ENCODE results near the gene NOL9. TPM values are rescaled to one million over a fixed set of nuclear protein-coding genes. Genes with fewer than 3 reads are reported as not detected.

Gene NOL9
- total and polyA plus RNA-seq, 2 donors (not counting 3 experiments of a cell fraction or from before 2014, with no cell fraction given): 14.1 to 42.9 TPM

- no peak overlapping the region for H2AFZ ChIP-seq (ENCODE audit: low read depth, low read length)
- no peaks in the 10 kb centered on the region for H3K9me3 ChIP-seq (replicated peaks; ENCODE audit: control insufficient read depth, insufficient read depth, low read length)
- POLR2A ChIA-PET: no interaction called here
- no peaks in the 10 kb centered on the region for H3K4me1 ChIP-seq (ENCODE audit: control insufficient read depth, extremely low read depth, insufficient read depth, low read length)
- no peaks in the 10 kb centered on the region for H3K27me3 ChIP-seq (ENCODE audit: control insufficient read depth in 2 of 2, insufficient read depth in 2 of 2, low read length in 2 of 2)
- TF ChIP-seq POLR2A (IDR thresholded peaks at IDR 0.05; ENCODE audit: low read depth, low read length) (peak; percentile 4), FOS (IDR thresholded peaks at IDR 0.05; ENCODE audit: borderline replicate concordance, insufficient read depth, low read length) (no peak), EZH2 (IDR thresholded peaks at IDR 0.05; ENCODE audit: borderline replicate concordance, low read depth, low read length, severe bottlenecking) (no peak), CTCF (IDR thresholded peaks at IDR 0.05; ENCODE audit: extremely low read depth in 1 of 2, insufficient read depth in 1 of 2, low read depth in 1 of 2, low read length in 2 of 2) (no peak), GATA2 (IDR thresholded peaks at IDR 0.05; ENCODE audit: insufficient read depth, insufficient read length, low read depth, low read length) (no peak), MYC (IDR thresholded peaks at IDR 0.05; ENCODE audit: low read depth, low read length) (no peak), JUN (IDR thresholded peaks at IDR 0.05; ENCODE audit: borderline replicate concordance, insufficient read depth, insufficient read length, low read depth) (no peak)
- TF ChIP-seq, protein P1, sequence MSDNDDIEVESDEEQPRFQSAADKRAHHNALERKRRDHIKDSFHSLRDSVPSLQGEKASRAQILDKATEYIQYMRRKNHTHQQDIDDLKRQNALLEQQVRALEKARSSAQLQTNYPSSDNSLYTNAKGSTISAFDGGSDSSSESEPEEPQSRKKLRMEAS (IDR thresholded peaks at IDR 0.05; ENCODE audit: insufficient read depth, insufficient read length): no peak
- H3K79me2 ChIP-seq (ENCODE audit: control insufficient read depth, insufficient read depth, low read length): peaks cover 16% of the 10 kb centered on the region
- intact Hi-C loops (cut with micrococcal nuclease): no loop called here
- TSS peak; percentile 1 for BruUV-seq (replicated peaks)
- peaks cover 4 to 48% of the 10 kb centered on the region in 2 experiments for H3K36me3 ChIP-seq (ENCODE audit: control insufficient read depth in 2 of 2, extremely low read depth in 1 of 2, insufficient read depth in 2 of 2, low read length in 2 of 2)
- dilution Hi-C loops (cut with MboI; ENCODE audit: extremely low pct_ligation_motif_present, low sequenced_read_pairs): no loop called here
- H3K9me1 ChIP-seq (replicated peaks; ENCODE audit: control insufficient read depth, extremely low read depth, insufficient read depth, low read length): no peaks in the 10 kb centered on the region
- H3K4me3 ChIP-seq (replicated peaks in 1 of 3; ENCODE audit: insufficient read depth in 1 of 3, low read depth in 1 of 3, low read length in 3 of 3): no peak overlapping the region
- no peak overlapping the region for H3K4me2 ChIP-seq (ENCODE audit: insufficient read depth, low read length)
- H4K20me1 ChIP-seq (replicated peaks; ENCODE audit: control insufficient read depth, extremely low read depth, insufficient read depth, low read length): no peaks in the 10 kb centered on the region
- CTCF ChIA-PET: no interaction called here
- FAIRE-seq (no peak), DNase-seq (ENCODE audit: low read depth, low spot score) (no peak)
- no peak overlapping the region for H3K9ac ChIP-seq (replicated peaks; ENCODE audit: extremely low read depth, insufficient read depth, low read length)
- no peak overlapping the region for H3K27ac ChIP-seq (ENCODE audit: insufficient read depth, low read depth, low read length)
Observed at GRCh38 chr1:6592441-6592840, 38.1 kb upstream of the NOL9 start.

Measured in endothelial cell of umbilical vein (primary cell).